NCI-H774 (cell line): ENCODE measurements around the gene RFX3.

ENCODE experiments used
- DNase-seq: peaks from one replicate; lab custom pipeline; 2025; lab: John Stamatoyannopoulos, UW

RFX3 gene

DNA sequence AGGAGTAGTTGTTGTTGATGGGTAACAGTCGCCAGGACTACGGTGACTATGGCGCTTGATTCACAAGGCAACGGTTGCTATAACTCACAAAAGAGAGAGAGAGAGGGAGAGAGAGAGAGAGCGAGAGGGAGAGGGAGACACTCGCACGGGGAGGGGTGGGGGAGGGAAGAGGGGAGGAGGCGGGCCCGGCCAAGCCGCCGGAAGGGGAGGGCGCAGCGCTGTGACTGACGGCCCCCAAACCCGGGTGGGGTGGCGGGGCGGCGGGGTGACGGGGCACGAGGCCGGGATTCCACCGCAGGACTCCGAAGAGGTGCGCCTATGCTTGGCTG lies at the start of gene RFX3:
Gene RFX3 (minus strand): TSS at position 166 of the 329 bp plus-strand sequence. CDS start 130,413 bp downstream, outside the sequence.
- peak; percentile 91 for DNase-seq

DNA sequence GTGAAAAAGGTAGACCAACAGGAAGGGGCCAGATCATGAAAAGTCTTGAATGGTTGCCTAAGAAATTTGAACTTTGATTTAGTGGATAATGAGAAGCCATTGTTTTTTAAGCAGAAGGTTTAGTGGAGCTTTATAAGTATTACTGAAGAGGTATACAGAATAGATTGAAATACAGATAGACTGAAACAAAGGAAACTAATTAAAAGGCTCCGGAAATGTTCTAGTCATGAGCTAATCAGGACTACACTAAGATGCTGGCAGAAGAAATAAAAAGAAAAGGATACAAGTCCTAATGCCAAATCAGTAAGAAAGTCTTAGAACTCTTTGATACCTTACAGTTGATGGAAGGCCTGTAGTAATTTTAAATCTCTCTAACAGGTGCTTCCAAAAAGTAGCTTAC lies 45.7 kb upstream of the RFX3 start:
- no peak for DNase-seq

DNA sequence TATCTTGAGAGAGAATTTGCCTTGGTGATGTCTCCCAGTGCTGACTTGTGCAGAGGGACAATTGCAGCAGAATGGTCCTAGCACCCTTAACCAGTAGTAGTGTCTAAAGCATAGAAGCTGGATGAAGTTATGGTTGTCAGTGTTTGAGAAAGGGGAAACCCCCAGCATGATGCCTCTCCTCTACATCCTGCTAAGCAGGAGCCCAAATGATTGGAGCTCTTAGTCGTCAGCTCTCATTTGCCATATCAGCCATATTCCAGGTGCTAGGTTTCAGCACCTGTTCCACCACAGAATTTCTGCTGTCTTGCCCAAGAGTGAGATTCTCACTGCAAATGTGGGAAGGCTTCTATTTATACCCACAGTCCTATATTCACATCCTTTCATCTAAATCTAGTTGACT lies 43.7 kb upstream of the RFX3 start:
- no peak for DNase-seq

DNA sequence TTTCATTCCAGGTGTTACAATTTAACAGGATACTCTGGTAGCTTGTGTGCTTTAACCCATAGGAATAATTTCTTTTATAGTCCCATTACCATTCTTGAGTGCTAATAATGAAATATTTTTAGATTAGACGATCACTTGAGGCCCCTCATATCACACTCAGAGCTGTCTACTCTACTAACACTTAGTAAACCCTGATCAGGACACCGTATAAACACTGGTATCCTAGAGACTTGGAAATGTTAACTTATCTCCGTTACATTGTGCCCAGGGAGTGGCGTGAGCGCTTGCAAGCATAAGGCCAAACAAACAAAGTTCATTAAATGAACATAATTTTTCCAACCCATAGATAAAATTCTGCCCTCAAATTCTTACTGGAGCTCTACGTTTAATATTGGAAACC lies 42.2 kb upstream of the RFX3 start:
- no peak for DNase-seq

DNA sequence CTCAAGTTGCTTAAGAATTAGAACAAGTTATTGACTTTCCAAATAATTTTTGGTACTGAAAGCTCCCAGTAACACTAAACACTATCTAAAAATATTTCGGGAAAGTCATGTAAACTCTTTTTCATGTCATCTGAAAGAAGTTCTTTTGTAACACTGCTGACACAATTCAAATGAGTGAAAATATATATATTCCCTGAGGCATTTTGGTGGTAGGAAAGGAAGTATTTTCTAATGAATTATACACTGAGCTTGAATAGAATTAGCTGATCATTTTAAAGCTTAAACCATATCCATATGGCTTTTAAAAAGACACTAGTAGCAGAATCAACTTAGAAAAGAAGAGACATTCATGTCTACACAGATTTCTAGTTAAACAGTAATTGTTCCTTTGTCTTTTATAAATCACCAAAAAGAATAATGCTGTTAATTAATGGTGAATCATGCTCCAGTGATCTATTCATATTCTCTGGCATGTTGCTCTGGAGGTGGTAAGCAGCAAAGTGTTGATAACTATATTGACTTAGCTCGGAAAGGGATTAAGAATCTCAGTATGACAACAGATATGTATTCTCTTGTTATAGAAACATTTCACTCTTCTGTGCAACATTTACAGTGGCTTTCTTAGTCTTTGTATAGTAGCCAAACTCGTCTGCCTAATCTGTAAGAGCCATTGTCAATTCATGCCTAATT lies 27.4 kb upstream of the RFX3 start:
- no peak for DNase-seq

DNA sequence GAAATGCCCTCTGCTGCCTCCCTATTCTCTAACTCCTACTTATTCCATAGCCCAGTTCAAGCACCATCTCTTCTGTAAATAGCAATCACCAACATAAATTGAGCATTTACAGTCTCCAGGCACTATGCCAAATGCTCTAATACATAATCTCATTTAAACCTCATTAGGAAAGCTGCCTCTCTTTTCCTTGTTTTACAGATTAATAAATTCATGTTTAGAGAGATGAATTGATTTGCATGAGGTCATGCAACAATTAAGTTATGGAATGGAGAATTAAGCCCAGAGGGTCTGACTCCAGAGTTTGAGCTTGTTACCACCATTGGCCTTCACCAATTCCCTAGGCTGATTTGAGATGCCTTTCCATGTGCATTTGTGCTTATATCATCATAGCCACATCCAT lies 23.4 kb upstream of the RFX3 start:
- no peak for DNase-seq

DNA sequence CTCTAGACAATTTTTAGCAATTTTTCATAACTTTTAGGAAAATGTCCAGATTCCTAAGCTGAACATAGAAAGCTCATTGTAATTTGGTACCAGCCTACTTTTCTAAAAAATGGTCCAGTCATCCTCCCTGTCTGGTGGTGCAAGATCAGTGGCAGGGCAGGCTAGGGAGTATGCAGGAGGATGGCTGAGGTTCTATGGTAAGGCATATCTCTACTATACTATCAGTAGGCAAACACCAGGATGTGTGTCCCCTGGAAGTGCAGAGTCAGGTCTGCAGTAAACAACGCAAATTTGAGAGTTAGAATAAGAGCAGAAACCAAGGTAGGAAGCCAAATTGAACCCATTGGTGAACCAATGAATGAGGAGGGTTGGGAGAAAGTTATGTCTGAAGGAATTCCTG lies 22.8 kb upstream of the RFX3 start:
- no peak for DNase-seq

DNA sequence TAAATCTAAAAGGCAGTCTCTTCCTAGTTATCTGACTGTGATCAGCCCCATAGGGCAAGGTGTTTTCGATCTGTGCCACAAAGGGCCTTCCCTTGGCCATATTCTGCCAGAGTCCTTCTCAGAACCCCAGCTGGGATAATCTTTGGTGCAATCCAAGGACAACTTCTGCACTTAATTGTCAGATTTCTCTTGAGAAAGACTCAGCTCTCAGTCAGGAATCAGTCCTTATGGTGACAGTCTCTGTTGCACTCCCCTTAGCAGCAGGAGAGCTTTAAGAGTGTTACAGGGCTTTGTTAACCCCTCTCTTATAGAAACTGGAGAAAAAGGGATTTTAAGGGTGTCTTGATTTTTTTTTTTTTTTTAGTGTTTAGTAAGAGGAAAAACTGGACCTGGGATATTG lies 15.4 kb upstream of the RFX3 start:
- DNase-seq = no peak

DNA sequence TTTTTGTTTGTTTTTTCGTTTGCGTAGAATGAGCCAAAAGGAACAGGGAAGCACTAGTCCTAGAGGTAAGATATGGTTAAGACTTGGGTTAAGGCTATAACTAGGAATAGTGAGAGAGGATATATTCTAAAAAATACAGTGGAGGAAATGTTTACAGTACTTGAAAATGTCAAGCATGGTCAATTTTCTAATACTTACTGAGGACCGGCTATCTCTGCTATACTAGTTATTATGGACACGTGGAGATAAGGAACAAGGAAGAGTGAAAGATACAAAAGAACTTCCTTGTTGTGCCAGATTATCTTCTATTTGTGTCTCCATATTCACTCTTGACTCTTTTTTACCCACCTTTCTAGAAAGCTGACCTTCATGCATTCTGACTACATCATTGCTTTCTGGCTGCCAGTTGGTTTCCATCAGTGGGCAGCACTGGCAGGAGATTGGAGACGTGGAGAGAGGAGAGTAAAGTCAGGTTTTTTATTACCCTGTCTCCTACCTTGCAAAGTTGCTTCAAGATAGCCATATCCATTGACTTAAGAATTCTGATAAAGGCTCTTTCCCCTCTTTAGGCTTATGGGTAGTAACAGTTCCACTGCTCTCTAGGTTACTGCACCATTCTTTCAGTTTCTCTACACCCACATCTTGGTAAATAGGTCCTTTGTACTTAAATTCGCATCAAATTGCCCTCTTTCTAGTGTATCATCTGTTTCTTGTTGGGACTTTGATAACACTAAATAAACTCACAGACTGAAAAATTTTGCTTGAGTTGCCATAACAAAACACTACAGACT lies 9.0 kb upstream of the RFX3 start:
- no peak for DNase-seq

DNA sequence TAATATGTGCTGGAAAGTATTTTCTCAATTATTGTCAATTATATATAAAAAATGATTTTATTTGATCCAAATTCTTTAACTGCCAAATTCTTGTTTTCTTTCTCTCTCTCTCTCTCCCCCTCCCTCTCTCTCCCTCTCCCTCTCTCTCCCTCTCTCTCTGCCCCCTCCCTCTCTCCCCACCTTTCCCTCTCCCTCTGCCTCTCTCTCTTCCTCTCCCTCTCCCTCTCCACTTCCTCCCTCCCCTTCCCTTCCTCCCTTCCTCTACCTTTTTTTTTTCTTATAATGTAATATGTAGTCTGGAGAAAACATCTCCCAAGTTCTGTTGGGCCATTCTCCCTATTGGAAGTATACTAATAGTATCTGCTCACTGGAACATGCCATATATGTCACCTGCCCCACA lies 6.4 kb upstream of the RFX3 start:
- DNase-seq = no peak

DNA sequence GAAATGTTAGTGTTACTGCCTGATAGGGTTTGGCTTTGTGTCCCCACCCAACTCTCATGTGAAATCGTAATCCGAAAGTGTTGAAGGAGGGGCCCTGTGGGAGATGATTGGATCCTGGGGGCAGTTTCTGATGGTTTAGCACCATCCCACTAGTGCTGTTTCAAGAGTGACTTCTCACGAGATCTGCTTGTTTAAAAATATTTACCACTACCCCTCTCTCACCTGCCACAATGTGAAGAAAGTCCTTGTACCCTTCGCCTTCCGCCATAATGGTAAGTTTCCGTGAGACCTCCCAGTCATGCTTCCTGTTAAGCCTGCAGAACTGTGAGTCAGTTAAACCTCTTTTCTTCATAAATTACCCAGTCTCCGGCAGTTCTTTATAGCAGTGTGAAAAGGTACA lies 2.6 kb upstream of the RFX3 start:
- peak; percentile 64 for DNase-seq

DNA sequence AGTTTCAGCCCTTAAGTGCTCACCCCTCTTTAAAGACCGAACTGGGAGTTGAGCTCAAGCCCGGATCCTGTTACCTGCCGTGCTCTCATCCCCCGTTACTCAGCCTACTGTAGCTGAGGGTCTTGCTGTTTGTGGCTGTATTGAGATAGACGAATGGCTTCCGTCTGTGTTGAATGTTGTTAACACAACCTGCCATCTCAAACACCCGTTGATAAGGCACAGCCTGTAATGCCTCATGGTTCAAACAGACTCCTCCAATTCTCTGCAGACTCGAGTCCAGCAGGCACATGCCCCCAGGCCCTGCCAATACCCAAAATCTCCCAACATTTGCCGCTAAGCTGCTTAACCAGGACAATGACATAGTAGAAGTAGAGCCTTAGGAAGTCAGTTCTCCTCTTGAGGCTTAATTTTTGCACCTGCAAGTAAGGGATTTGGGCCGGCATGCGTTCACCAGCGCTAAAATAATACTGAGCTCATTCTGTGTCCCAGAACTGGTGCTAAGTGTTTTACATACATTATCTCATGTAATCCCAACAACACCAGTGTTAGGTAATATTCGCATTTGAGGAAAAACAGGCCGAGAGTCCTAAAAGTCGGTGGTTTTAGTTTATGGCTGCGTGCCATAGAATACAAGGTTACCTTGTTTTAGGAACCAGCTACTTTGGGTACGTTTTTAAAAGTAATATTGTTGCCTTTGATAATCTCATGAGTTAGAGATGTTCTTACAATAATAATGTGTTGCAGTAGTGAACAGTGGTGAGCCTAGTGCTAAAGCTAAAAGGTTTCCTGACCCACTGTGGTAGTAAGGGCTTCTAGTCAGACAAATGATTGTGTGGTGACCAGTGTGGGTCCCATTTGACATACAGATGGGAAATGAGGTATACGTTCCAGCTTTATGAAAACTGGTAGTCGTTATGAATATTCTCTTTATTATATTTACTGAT lies 1.5 kb upstream of the RFX3 start:
- DNase-seq = peak; percentile 67

DNA sequence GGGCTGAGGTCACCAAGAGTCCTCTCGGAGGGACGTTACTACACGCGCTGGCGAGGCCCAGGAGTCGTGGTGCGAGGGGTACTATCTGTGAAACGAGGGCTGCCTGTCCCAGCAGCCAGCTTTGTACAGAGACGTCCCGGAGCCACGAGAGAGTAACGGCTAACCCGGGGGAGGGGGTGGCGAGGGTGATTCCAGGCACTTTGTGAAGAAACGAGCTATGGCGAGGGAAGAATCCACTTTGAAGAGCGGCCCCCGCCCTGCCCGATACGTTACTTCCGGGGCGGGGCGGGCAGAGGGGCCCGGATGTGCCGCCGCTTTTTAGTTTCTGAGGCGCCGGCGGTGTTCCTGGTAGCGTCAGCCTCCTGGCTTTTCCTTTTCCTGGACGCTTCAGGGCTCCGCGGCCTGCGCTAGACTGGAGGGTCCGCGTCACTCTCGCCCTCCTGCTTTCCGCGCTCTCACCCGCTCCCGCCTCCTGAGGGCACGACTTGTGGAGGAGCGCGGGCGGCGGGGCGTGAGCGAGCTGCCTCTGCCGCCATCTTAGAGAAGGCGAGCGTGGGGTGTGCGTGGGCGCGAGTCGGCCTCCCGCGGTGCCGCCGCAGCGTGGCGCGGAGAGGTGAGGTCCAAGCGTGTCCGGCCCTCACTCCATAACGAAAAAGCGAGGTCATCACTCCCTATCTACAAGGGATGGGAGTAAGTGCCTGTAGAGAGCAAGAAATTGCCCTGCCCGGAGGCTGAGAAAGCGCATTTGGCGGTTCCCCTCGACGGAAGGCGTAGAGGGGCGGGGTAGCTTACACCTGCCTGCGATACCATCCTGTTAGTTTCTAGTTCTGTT lies 580 bp upstream of the RFX3 start:
- DNase-seq = peak; percentile 84

DNA sequence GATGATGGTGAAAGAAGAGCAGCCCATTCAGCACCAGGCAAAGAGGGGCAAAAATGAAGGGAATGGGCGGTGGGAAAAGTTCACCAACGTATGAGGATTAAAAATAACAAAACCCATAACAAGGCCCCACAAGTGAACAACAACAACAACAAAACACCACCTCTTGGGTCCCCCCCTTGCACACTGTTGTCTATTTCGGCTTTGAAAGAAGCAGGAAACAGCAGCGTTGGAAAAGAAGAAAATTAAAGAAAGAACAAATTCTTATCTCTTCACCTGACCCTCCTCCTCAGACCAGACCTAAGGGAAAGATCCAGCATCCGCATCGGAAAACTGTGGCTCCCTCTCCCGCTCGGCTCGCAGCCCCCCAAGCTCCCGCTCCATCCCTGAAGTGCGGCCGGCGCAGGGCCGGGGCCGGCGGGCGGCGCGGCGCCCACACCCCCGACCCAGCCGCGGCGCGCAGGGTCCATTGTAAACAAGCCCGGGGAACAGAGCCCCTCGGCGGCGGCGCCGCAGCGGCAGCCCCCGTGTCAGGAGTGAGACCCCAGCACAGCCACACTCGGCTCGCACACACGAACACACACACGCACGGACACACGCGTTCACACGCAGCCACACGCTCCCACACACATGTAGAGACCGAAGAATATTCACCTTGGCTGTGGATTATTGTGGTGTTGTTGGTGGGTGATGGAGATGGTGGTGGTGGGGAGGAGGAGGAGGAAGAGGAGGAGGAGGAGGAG lies 535 bp downstream of the RFX3 start:
- no peak for DNase-seq

DNA sequence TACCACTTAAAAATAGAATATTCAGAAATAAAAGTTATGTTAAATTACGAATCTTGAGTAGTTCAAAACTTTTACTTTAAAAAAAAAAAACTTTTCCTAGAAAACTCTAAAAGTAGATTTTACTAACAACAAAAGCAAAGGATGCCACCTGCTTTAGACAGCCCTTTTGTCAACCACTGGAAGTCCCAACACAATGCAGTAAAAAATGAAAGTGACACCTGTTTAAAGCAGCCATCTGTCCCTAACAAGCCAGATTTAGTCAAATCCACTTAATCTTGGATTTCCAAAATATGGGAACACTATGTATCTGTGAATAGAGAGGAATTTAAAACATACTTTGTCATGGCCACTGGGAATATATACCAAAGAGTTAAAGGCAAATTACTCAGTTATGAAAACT lies 3.8 kb downstream of the RFX3 start:
- DNase-seq = peak; percentile 35

DNA sequence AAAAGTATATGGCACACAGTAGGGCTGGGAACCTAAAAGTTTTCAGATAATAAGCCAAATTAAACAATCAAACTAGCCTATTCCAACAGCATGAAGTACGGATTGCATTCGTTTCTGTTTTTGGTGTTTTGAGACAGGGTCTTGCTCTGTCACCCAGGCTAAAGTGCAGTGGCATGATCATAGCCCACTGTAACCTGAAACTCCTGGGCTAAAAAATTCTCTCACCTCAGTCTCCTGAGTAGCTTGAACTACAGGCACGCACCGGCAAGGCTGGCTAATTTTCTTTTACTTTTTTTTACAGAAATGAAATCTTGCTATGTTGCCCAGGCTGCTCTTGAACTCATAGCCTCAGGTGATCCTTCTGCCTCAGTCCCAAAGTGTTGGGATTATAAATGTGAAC lies 5.2 kb downstream of the RFX3 start:
- no peak for DNase-seq

DNA sequence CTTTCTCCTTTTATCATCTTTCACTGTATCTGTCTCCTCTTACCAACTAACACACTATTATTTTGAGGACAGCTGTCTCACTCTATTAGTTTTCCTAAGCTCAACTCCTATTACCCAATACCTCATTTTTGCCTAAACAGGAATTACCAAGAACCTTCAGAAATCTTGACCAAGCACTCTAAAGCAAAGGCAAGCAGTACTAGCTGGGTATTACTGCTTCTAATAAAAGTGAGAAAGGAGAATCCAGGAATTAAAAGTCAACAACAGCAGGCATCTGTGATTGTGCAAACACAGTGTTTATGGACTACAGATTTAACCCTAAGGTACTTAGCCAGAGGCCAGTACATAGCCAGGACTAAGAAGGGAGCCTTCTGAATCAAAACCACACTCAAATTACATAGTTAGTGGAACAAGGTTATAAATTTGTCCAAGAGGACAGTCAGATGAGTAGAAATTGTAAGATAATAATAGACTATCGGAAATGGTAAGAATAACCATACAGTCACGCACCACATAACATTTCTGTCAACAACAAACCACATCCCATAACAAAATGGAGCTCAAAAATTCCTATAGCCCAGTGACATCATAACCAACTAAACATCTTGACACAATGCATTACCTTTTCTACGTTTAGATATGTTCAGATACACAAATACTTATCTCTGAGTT lies 8.3 kb downstream of the RFX3 start:
- DNase-seq = no peak

DNA sequence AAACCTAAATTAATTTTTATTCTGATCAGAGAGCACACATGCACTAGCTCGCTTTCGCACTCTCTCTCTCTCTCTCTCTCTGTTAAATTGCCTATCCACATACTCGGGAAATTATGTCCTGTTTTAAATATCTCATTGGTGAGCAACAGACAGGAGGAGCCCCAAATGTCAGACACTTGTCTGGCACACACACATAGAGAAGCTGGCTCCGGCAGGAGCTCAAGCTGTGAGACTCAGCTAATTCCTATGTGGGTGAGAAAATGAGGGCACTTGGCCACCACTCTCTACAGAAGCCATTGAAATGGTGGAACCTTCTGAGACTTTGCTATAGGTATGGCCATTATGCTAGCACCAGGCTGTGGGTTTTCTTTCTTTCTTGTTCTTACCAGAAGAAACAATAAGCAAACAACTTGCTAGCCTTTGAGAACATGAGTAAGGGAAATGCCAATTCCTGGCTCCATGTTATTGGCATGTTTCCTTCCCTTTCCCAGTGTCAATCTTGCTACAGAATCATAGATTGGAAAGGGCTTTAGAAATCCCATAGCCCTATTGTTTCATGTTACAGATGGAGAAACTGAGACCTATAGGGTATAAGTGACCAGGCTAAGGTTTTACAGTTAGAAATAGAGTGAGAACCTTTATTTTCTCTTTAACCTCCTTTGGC lies 9.0 kb downstream of the RFX3 start:
- no peak for DNase-seq

DNA sequence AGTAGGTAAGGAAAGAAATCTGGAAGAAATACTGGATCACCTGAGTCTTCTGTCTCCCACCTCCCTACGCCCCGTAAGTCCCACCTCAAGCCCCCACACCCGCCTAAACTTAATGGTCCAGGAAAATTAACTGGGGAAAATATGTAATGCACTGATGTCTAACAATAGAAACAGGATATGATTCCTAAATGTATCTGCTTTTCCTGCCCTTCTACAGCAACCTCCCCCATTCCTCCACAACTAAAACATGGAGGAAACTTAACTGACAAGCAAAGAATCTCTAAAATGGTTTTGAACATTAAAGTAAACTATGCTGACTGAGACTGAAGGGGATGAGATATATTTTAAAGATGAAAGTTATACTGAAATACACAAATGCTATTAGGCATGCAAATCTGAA lies 10.4 kb downstream of the RFX3 start:
- no peak for DNase-seq

DNA sequence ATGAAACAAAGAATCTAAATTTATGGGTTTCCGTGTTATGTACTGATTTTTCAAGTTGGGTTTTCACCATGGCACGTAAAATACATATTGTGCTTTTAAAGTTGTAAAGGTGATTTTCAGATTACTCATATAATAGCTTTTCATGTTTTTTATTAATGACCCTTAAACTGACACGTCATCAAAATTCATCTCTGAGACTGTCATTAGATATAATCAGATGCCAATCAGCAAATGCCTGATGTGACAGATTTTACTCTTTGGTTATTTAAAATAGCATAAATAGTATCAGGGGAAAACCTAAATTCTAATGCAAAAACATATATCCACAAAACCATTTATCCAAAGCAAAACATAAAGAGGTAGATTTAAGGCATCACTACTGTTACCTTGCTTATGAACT lies 11.0 kb downstream of the RFX3 start:
- no peak for DNase-seq
